H9 (cell line): ENCODE measurements around the gene CASP10. TPM values are rescaled to one million over a fixed set of nuclear protein-coding genes. Genes with fewer than 3 reads are reported as not detected.

ENCODE experiments used
- DNase-seq: peaks from one replicate; pipeline ENCODE4 v3.0.0-alpha.2; 2017
- H2AFZ ChIP-seq: one replicate; pipeline ENCODE4 v1.6.1; 2013; ENCODE audit warnings: mild to moderate bottlenecking, low read length, control low read depth, moderate library complexity
- H2AK5ac ChIP-seq: 2 replicates; pipeline ENCODE4 v1.6.1; 2013; ENCODE audit warnings: low read length, control low read depth, mixed read lengths; ENCODE audit not compliant: insufficient read length
- H2BK120ac ChIP-seq: one replicate; pipeline ENCODE4 v1.6.1; 2013; ENCODE audit warnings: low read depth, mild to moderate bottlenecking, low read length, control low read depth, inconsistent platforms; ENCODE audit not compliant: poor library complexity, severe bottlenecking
- H2BK12ac ChIP-seq: 2 replicates; pipeline ENCODE4 v1.6.1; 2013; ENCODE audit warnings: low read length, control low read depth, mixed read lengths, low read depth; ENCODE audit not compliant: insufficient read length
- H2BK15ac ChIP-seq: 2 replicates; pipeline ENCODE4 v1.6.1; 2013; ENCODE audit warnings: low read depth, low read length, control low read depth
- H2BK20ac ChIP-seq: one replicate; pipeline ENCODE4 v1.6.1; 2013; ENCODE audit warnings: low read depth, mild to moderate bottlenecking, low read length, control low read depth, inconsistent platforms; ENCODE audit not compliant: poor library complexity, severe bottlenecking
- H2BK5ac ChIP-seq: 2 replicates; pipeline ENCODE4 v1.6.1; 2013; ENCODE audit warnings: low read length, control low read depth, mixed read lengths; ENCODE audit not compliant: insufficient read length
- H3K14ac ChIP-seq: 2 replicates; pipeline ENCODE4 v1.6.1; 2013; ENCODE audit warnings: low read length, control low read depth; ENCODE audit not compliant: insufficient read depth
- H3K18ac ChIP-seq: 2 replicates; pipeline ENCODE4 v1.6.1; 2013; ENCODE audit warnings: low read depth, mild to moderate bottlenecking, mixed read lengths, low read length, control low read depth; ENCODE audit not compliant: insufficient read length
- H3K23ac ChIP-seq: 2 replicates; pipeline ENCODE4 v1.6.1; 2013; ENCODE audit warnings: low read length, control low read depth, mixed read lengths, low read depth; ENCODE audit not compliant: insufficient read length
- H3K23me2 ChIP-seq: 2 replicates; pipeline ENCODE4 v1.6.1; 2013; ENCODE audit warnings: low read depth, mild to moderate bottlenecking, mixed read lengths, low read length, control low read depth; ENCODE audit not compliant: insufficient read length, poor library complexity, severe bottlenecking
- H3K27ac ChIP-seq: 2 replicates; pipeline ENCODE4 v1.5.1; 2013; ENCODE audit warnings: low read length, control low read depth, mixed read lengths, low read depth; ENCODE audit not compliant: insufficient read length
- H3K27me3 ChIP-seq: 2 replicates; pipeline ENCODE4 v1.6.1; 2013; ENCODE audit warnings: low read length, control low read depth, inconsistent platforms; ENCODE audit not compliant: insufficient read depth
- H3K4ac ChIP-seq: 2 replicates; pipeline ENCODE4 v1.6.1; 2013; ENCODE audit warnings: low read depth, mild to moderate bottlenecking, control low read depth, inconsistent platforms, low read length, moderate library complexity
- H3K4me1 ChIP-seq: 2 replicates; pipeline ENCODE4 v1.6.1; 2013; ENCODE audit warnings: low read length, control low read depth, inconsistent platforms; ENCODE audit not compliant: insufficient read depth
- H3K4me2 ChIP-seq: 2 replicates; pipeline ENCODE4 v1.6.1; 2013; ENCODE audit warnings: low read length, control low read depth, mixed read lengths; ENCODE audit not compliant: insufficient read length, insufficient read depth
- H3K56ac ChIP-seq: 2 replicates; pipeline ENCODE4 v1.6.1; 2013; ENCODE audit warnings: low read depth, mild to moderate bottlenecking, mixed read lengths, low read length, control low read depth; ENCODE audit not compliant: insufficient read length
- H3K79me1 ChIP-seq: 2 replicates; pipeline ENCODE4 v1.6.1; 2013; ENCODE audit warnings: low read depth, mild to moderate bottlenecking, moderate library complexity, low read length, control low read depth, inconsistent platforms; ENCODE audit not compliant: insufficient read depth, poor library complexity, severe bottlenecking
- H3K79me2 ChIP-seq: 2 replicates; pipeline ENCODE4 v1.6.1; 2013; ENCODE audit warnings: low read length, control low read depth, inconsistent platforms; ENCODE audit not compliant: insufficient read depth
- H3K9ac ChIP-seq: 2 replicates; pipeline ENCODE4 v1.6.1; 2013; ENCODE audit warnings: low read length, control low read depth, mixed read lengths; ENCODE audit not compliant: insufficient read length; ENCODE audit errors: extremely low read depth
- H3K9me3 ChIP-seq: one replicate; pipeline ENCODE4 v1.6.1; 2013; ENCODE audit warnings: low read depth, low read length, inconsistent platforms; ENCODE audit not compliant: control insufficient read depth
- H3T11ph ChIP-seq: one replicate; pipeline ENCODE4 v1.6.1; 2013; ENCODE audit warnings: mild to moderate bottlenecking, low read length, control low read depth, inconsistent platforms
- H4K20me1 ChIP-seq: one replicate; pipeline ENCODE4 v1.6.1; 2013; ENCODE audit not compliant: control insufficient read depth, insufficient read length, insufficient read depth
- H4K5ac ChIP-seq: 2 replicates; pipeline ENCODE4 v1.6.1; 2013; ENCODE audit warnings: low read depth, mild to moderate bottlenecking, mixed read lengths, low read length, control low read depth; ENCODE audit not compliant: insufficient read length
- H4K8ac ChIP-seq: replicated peaks from 2 replicates; pipeline ENCODE4 v1.6.1; 2013; ENCODE audit warnings: low read length, control low read depth, mixed read lengths, low read depth; ENCODE audit not compliant: insufficient read length
- H4K91ac ChIP-seq: 2 replicates; pipeline ENCODE4 v1.6.1; 2013; ENCODE audit warnings: low read depth, mild to moderate bottlenecking, moderate library complexity, mixed read lengths, low read length, control low read depth; ENCODE audit not compliant: insufficient read length
- H3K27ac Mint-ChIP-seq, 3 experiments: 2 replicates in 2 of 3; 3 replicates in 1 of 3; pipeline ENCODE4 v1.8.0; 2020 to 2021; ENCODE audit warnings: mixed read lengths in 3 of 3, mild to moderate bottlenecking in 1 of 3, moderate library complexity in 1 of 3
- H3K27me3 Mint-ChIP-seq: 2 replicates; pipeline ENCODE4 v1.8.0; 2021; ENCODE audit warnings: low read depth, mild to moderate bottlenecking, moderate library complexity, mixed read lengths
- H3K36me3 Mint-ChIP-seq, 3 experiments: 2 replicates in 2 of 3; 3 replicates in 1 of 3; pipeline ENCODE4 v1.8.0; 2020 to 2021; ENCODE audit warnings: low read depth in 3 of 3, mixed read lengths in 3 of 3; ENCODE audit not compliant: insufficient read depth in 1 of 3
- H3K4me1 Mint-ChIP-seq, 2 experiments: 2 replicates each; pipeline ENCODE4 v1.8.0; 2020; ENCODE audit warnings: mixed read lengths in 2 of 2
- H3K4me3 Mint-ChIP-seq, 2 experiments: 2 replicates in 1 of 2; 3 replicates in 1 of 2; pipeline ENCODE4 v1.8.0; 2020 to 2021; ENCODE audit warnings: mild to moderate bottlenecking in 2 of 2, mixed read lengths in 2 of 2, moderate library complexity in 1 of 2
- H3K9me3 Mint-ChIP-seq, 2 experiments: 2 replicates in 1 of 2; 3 replicates in 1 of 2; pipeline ENCODE4 v1.8.0; 2020; ENCODE audit warnings: mild to moderate bottlenecking in 2 of 2, mixed read lengths in 2 of 2, moderate library complexity in 1 of 2
- CTCF ChIP-seq: fragments of 200-600 bp; sonication (generic); conservative IDR thresholded peaks from 3 replicates; pipeline ENCODE4 v1.8.0; 2021; ENCODE audit warnings: antibody characterized with exemption, mild to moderate bottlenecking
- WGBS: extraction: QIAGEN DNeasy Blood & Tissue Kit; methylation state at CpG from one replicate; pipeline ENCODE4 v1.1.7; 2013; ENCODE audit warnings: missing lambda C conversion rate, low lambda C conversion rate, mixed read lengths; ENCODE audit not compliant: insufficient read length; ENCODE audit errors: extremely low coverage; 5-methylcytosine and 5-hydroxymethylcytosine counted together
- total RNA-seq: library from RNA; stranded (reverse); gene quantifications from 2 replicates; pipeline ENCODE4 v1.2.1, GENCODE V29; 2021

CASP10 gene
- total RNA-seq, 1 experiment from 2014 or later = 2.7 TPM

GRCh38 chr2:201203916-201204654, 21.1 kb downstream of the CASP10 start:
- no peak overlapping the region for H2BK15ac ChIP-seq
- H4K91ac ChIP-seq = no peak overlapping the region
- no peak overlapping the region for H3K14ac ChIP-seq
- Mint-ChIP-seq H3K27ac (no peak overlapping the region), H3K9me3 (no peaks in the 10 kb centered on the region), H3K4me1 (peaks cover 7 to 8% of the 10 kb centered on the region in 2 experiments; a peak in 3 of 4 replicates), H3K27me3 (no peaks in the 10 kb centered on the region), H3K36me3 (no peaks in the 10 kb centered on the region; a peak in 1 of 7 replicates), H3K4me3 (no peak overlapping the region)
- H3K18ac ChIP-seq = no peak overlapping the region
- H3K27me3 ChIP-seq = no peaks in the 10 kb centered on the region
- no peaks in the 10 kb centered on the region for H3K79me1 ChIP-seq
- H3K27ac ChIP-seq = no peak overlapping the region
- H3K23ac ChIP-seq = no peak overlapping the region
- H3K4me1 ChIP-seq = no peaks in the 10 kb centered on the region
- no peak overlapping the region for H4K8ac ChIP-seq
- no peak overlapping the region for H3K9ac ChIP-seq
- H3K56ac ChIP-seq = no peak overlapping the region
- H3T11ph ChIP-seq = no peak overlapping the region
- no peak overlapping the region for H2BK12ac ChIP-seq
- H2BK5ac ChIP-seq = no peak overlapping the region
- no peak overlapping the region for H2AFZ ChIP-seq
- no peaks in the 10 kb centered on the region for H4K20me1 ChIP-seq
- H3K4me2 ChIP-seq = no peak overlapping the region
- no peak overlapping the region for H2BK120ac ChIP-seq
- no CpG with 5 or more reads among the region's 6 CpGs for WGBS
- H3K9me3 ChIP-seq = no peaks in the 10 kb centered on the region
- H4K5ac ChIP-seq = no peak overlapping the region
- no peaks in the 10 kb centered on the region for H3K23me2 ChIP-seq
- H2BK20ac ChIP-seq = no peak overlapping the region
- no peak overlapping the region for H3K4ac ChIP-seq
- no peak for DNase-seq
- no peaks in the 10 kb centered on the region for H3K79me2 ChIP-seq
- no peak for TF ChIP-seq CTCF
- no peak overlapping the region for H2AK5ac ChIP-seq
